Measurements from ENCODE around the gene WNT8A. TPM values are rescaled to one million over a fixed set of nuclear protein-coding genes. Genes with fewer than 3 reads are reported as not detected.
"Not testable (repeated sequence)": the region's sequence is repeated elsewhere in the genome, so short reads cannot be mapped to it uniquely, and the experiment has no call there.

The WNT8A gene, protein sequence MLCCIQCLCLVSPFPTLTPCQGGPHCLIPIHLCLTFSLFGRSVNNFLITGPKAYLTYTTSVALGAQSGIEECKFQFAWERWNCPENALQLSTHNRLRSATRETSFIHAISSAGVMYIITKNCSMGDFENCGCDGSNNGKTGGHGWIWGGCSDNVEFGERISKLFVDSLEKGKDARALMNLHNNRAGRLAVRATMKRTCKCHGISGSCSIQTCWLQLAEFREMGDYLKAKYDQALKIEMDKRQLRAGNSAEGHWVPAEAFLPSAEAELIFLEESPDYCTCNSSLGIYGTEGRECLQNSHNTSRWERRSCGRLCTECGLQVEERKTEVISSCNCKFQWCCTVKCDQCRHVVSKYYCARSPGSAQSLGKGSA
- 7.5 and 13.2 TPM in 2 replicates for total RNA-seq (2014; rRNA removed; shearing (Covaris generic))

- Histone ChIP-seq H3K36me3 (replicated peaks; ENCODE audit: control insufficient read depth, insufficient read depth, low read length) (no peaks in the 10 kb centered on the region), H3K27me3 (ENCODE audit: control insufficient read depth, insufficient read depth, low read length) (peaks cover 6% of the 10 kb centered on the region; the same call in 1 of the 2 replicates), H3K4me3 (ENCODE audit: insufficient read depth, low read depth, low read length) (no peak within 1 kb of the TSS)
- peak; percentile 64 for DNase-seq
Observed at GRCh38 chr5:138083702-138084101, at the start of gene WNT8A. TSS of gene WNT8A (plus strand) at chr5:138084033. CDS start at chr5:138084128, 95 bp downstream.

GRCh38 chr5:138035605-138036537 lies 48.0 kb upstream of the WNT8A start:
- peak; percentile 72 for DNase-seq
- H3K27me3 ChIP-seq (ENCODE audit: control insufficient read depth, insufficient read depth, low read length), result no peaks in the 10 kb centered on the region
- H3K36me3 ChIP-seq (replicated peaks; ENCODE audit: control insufficient read depth, insufficient read depth, low read length), result no peaks in the 10 kb centered on the region
- no peak overlapping the region for H3K4me3 ChIP-seq (ENCODE audit: insufficient read depth, low read depth, low read length)

- no peak for DNase-seq
- Histone ChIP-seq H3K36me3 (replicated peaks; ENCODE audit: control insufficient read depth, insufficient read depth, low read length) (no peaks in the 10 kb centered on the region), H3K27me3 (ENCODE audit: control insufficient read depth, insufficient read depth, low read length) (no peaks in the 10 kb centered on the region), H3K4me3 (ENCODE audit: insufficient read depth, low read depth, low read length) (no peak overlapping the region)
Observed at GRCh38 chr5:138037271-138037670, 46.6 kb upstream of the WNT8A start.

- no peak overlapping the region for H3K4me3 ChIP-seq (ENCODE audit: insufficient read depth, low read depth, low read length)
- no peaks in the 10 kb centered on the region for H3K36me3 ChIP-seq (replicated peaks; ENCODE audit: control insufficient read depth, insufficient read depth, low read length)
- no peak for DNase-seq
- no peaks in the 10 kb centered on the region for H3K27me3 ChIP-seq (ENCODE audit: control insufficient read depth, insufficient read depth, low read length)
Observed at GRCh38 chr5:138037907-138038633, 45.8 kb upstream of the WNT8A start.

DNA sequence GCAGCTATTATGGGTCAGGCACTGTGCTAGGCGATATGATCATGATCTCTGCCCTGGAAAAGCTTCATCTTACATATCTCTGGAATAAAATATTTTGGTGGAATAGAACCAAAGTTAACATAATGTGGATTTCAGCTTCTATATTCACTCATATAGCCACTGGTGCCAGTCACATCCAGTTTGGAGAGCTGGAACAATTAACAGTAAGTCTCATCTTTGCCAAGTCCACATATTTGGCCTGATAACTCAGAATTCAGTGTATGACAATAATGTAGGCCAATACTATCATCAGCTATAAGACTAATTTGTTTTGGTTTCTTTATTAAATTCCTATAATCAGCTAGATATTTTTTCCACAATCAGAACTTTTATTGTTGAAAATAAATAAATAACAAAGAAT lies 45.0 kb upstream of the WNT8A start:
- H3K27me3 ChIP-seq (ENCODE audit: control insufficient read depth, insufficient read depth, low read length), result no peaks in the 10 kb centered on the region
- H3K4me3 ChIP-seq (ENCODE audit: insufficient read depth, low read depth, low read length), result no peak overlapping the region
- no peak for DNase-seq
- no peaks in the 10 kb centered on the region for H3K36me3 ChIP-seq (replicated peaks; ENCODE audit: control insufficient read depth, insufficient read depth, low read length)

GRCh38 chr5:138045283-138045682 lies 38.5 kb upstream of the WNT8A start:
- H3K27me3 ChIP-seq (ENCODE audit: control insufficient read depth, insufficient read depth, low read length); DNase-seq; H3K36me3 ChIP-seq (replicated peaks; ENCODE audit: control insufficient read depth, insufficient read depth, low read length); H3K4me3 ChIP-seq (ENCODE audit: insufficient read depth, low read depth, low read length): not testable (repeated sequence)

- Histone ChIP-seq H3K36me3 (replicated peaks; ENCODE audit: control insufficient read depth, insufficient read depth, low read length) (no peaks in the 10 kb centered on the region), H3K27me3 (ENCODE audit: control insufficient read depth, insufficient read depth, low read length) (no peaks in the 10 kb centered on the region), H3K4me3 (ENCODE audit: insufficient read depth, low read depth, low read length) (no peak overlapping the region)
- DNase-seq, result no peak
Observed at GRCh38 chr5:138051441-138052296, 32.2 kb upstream of the WNT8A start.

- DNase-seq; H3K27me3 ChIP-seq (ENCODE audit: control insufficient read depth, insufficient read depth, low read length); H3K4me3 ChIP-seq (ENCODE audit: insufficient read depth, low read depth, low read length); H3K36me3 ChIP-seq (replicated peaks; ENCODE audit: control insufficient read depth, insufficient read depth, low read length): not testable (repeated sequence)
Observed at GRCh38 chr5:138052718-138053117, 31.1 kb upstream of the WNT8A start.

DNA sequence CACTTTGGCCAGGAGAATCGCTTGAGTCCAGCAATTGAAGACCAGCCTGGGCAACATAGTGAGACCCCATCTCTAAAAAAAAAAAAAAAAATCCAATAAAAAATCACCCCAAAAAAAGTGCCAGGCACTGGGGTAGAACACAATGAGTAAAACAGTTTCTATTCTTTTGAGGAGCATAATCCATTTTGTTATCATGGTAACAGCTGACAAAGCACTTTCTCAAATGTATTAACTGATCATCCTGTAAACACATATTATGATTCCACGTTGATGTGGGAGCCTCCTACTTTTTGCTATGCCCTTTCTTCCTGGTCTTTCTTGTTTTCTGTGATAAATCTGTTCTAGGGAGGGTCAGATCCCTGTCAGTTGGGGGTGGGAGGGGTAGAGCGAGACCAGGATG lies 30.3 kb upstream of the WNT8A start:
- DNase-seq, result no peak
- H3K4me3 ChIP-seq (ENCODE audit: insufficient read depth, low read depth, low read length), result no peak overlapping the region
- H3K27me3 ChIP-seq (ENCODE audit: control insufficient read depth, insufficient read depth, low read length), result no peaks in the 10 kb centered on the region
- no peaks in the 10 kb centered on the region for H3K36me3 ChIP-seq (replicated peaks; ENCODE audit: control insufficient read depth, insufficient read depth, low read length)

GRCh38 chr5:138054206-138054605 lies 29.6 kb upstream of the WNT8A start:
- H3K36me3 ChIP-seq (replicated peaks; ENCODE audit: control insufficient read depth, insufficient read depth, low read length), result no peaks in the 10 kb centered on the region
- no peak overlapping the region for H3K4me3 ChIP-seq (ENCODE audit: insufficient read depth, low read depth, low read length)
- H3K27me3 ChIP-seq (ENCODE audit: control insufficient read depth, insufficient read depth, low read length), result no peaks in the 10 kb centered on the region
- DNase-seq, result no peak

DNA sequence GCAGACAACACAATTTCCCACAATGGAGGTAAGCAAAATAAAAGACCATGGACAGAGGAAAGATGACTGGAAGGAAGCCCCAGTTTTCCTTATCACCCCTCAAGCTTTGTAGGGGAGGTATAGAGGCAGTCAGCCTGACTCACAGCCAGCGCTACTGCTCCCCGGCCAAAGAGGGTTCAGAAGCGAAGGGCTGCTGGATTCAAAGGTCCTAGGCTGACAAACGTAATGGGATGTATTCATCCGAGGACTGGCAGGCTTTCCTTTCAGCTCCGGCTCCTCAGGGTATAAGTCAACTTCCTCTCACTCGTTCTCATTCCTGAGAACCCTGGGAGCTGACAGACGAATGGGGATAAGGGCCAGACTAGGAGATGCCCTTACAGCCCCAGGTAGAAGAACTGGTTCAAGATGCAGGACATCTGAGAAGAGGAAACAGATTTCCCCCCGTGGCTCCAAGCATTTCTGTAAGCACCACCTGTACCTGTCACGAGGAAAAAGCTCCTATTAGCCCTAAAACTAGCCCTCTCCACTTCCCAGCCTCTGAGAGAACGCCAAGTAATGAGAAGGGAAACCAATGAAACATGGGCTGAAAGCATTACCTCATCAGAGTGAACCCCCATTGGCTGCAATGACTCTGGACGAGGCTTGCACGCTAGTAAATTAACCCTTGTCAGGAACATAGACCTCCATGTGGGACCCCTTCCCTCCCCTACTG lies 28.8 kb upstream of the WNT8A start:
- H3K27me3 ChIP-seq (ENCODE audit: control insufficient read depth, insufficient read depth, low read length), result no peaks in the 10 kb centered on the region
- no peak overlapping the region for H3K4me3 ChIP-seq (ENCODE audit: insufficient read depth, low read depth, low read length)
- peak; percentile 71 for DNase-seq
- H3K36me3 ChIP-seq (replicated peaks; ENCODE audit: control insufficient read depth, insufficient read depth, low read length), result no peaks in the 10 kb centered on the region

GRCh38 chr5:138064526-138064925 lies 19.3 kb upstream of the WNT8A start:
- Histone ChIP-seq H3K36me3 (replicated peaks; ENCODE audit: control insufficient read depth, insufficient read depth, low read length) (no peaks in the 10 kb centered on the region), H3K27me3 (ENCODE audit: control insufficient read depth, insufficient read depth, low read length) (no peaks in the 10 kb centered on the region), H3K4me3 (ENCODE audit: insufficient read depth, low read depth, low read length) (no peak overlapping the region)
- no peak for DNase-seq

DNA sequence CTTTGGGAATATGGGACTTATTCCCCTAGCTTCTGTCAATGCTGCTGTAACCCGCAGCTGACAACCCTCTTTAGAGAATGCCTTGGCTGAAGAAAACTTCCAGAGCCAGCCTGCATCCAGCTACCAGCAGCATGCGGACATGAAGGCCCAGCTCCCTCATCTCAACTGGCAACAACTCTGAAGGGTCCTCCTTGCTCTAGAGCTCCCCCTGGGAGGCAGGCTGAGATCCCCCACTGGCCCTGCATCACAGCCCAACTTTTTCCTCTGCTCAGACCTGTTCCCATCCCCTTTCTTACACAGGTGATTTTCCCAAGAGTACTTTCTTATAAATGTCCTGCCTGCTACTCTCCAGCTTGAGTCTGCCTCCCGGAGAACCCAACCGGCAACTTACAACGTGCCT lies 18.7 kb upstream of the WNT8A start:
- no peaks in the 10 kb centered on the region for H3K36me3 ChIP-seq (replicated peaks; ENCODE audit: control insufficient read depth, insufficient read depth, low read length)
- DNase-seq, result peak; percentile 79
- no peaks in the 10 kb centered on the region for H3K27me3 ChIP-seq (ENCODE audit: control insufficient read depth, insufficient read depth, low read length)
- no peak overlapping the region for H3K4me3 ChIP-seq (ENCODE audit: insufficient read depth, low read depth, low read length)
